PFSK-1 (cell line): ENCODE data around the gene FOXN3.

ENCODE experiments used
- FOXP2 ChIP-seq: optimal IDR thresholded peaks from 2 replicates; pipeline ENCODE3; 2011; ENCODE audit warnings: borderline replicate concordance, control low read depth, inconsistent platforms; ENCODE audit not compliant: insufficient read depth; ENCODE audit errors: extremely low read length, extremely low read depth
- POLR2AphosphoS5 ChIP-seq: IDR thresholded peaks from 2 replicates; pipeline ENCODE4 v1.6.1; 2012; ENCODE audit warnings: low read depth, mild to moderate bottlenecking, control low read depth, low read length, moderate library complexity
- SIN3A ChIP-seq: IDR thresholded peaks from 2 replicates; pipeline ENCODE4 v1.6.1; 2012; ENCODE audit warnings: mild to moderate bottlenecking, low read length, moderate library complexity, borderline replicate concordance; ENCODE audit not compliant: insufficient read depth
- TAF1 ChIP-seq: IDR thresholded peaks from 2 replicates; pipeline ENCODE4 v1.6.1; 2012; ENCODE audit warnings: low read length, control low read depth, borderline replicate concordance; ENCODE audit not compliant: insufficient read depth
- TF ChIP-seq, protein P1 (sequence below), 2 experiments: IDR thresholded peaks; 2 replicates each; pipeline versions ENCODE4 v1.6.1 to v1.8.0; 2011 to 2012; ENCODE audit warnings: low read depth in 2 of 2, low read length in 2 of 2, control low read depth in 1 of 2, inconsistent platforms in 1 of 2, mild to moderate bottlenecking in 1 of 2, moderate library complexity in 1 of 2; ENCODE audit not compliant: insufficient read depth in 1 of 2

DNA sequence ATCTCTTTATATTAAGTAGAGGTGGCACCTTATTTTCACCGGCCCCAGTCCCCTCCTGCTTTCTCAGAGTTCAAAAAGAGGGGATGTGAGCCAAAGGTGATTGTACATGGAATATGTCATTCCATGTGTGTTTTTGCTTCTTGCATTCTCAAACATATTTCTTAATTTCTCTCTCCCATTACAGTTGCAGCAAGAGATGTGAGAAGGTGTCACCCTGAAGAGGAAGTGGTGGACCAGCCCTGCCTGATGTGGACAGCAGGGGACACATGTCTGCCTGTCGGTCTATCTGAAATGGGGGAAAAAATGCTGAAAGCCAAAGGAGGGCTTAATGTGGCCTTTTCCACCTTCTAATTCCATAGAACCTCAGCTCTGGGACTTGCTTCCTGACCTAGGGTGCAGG, 1.9 kb upstream of the FOXN3 start:
- no peak for TF ChIP-seq POLR2AphosphoS5
- TF ChIP-seq FOXP2, result no peak
- no peak for TF ChIP-seq TAF1
- no peak for TF ChIP-seq SIN3A
- TF ChIP-seq, protein P1, sequence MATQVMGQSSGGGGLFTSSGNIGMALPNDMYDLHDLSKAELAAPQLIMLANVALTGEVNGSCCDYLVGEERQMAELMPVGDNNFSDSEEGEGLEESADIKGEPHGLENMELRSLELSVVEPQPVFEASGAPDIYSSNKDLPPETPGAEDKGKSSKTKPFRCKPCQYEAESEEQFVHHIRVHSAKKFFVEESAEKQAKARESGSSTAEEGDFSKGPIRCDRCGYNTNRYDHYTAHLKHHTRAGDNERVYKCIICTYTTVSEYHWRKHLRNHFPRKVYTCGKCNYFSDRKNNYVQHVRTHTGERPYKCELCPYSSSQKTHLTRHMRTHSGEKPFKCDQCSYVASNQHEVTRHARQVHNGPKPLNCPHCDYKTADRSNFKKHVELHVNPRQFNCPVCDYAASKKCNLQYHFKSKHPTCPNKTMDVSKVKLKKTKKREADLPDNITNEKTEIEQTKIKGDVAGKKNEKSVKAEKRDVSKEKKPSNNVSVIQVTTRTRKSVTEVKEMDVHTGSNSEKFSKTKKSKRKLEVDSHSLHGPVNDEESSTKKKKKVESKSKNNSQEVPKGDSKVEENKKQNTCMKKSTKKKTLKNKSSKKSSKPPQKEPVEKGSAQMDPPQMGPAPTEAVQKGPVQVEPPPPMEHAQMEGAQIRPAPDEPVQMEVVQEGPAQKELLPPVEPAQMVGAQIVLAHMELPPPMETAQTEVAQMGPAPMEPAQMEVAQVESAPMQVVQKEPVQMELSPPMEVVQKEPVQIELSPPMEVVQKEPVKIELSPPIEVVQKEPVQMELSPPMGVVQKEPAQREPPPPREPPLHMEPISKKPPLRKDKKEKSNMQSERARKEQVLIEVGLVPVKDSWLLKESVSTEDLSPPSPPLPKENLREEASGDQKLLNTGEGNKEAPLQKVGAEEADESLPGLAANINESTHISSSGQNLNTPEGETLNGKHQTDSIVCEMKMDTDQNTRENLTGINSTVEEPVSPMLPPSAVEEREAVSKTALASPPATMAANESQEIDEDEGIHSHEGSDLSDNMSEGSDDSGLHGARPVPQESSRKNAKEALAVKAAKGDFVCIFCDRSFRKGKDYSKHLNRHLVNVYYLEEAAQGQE (IDR thresholded peaks at IDR 0.05; ENCODE audit: insufficient read depth in 1 of 2, low read depth in 2 of 2, low read length in 2 of 2), result no peak
